ENCODE results near the gene CCSER2.

CCSER2 gene

DNA sequence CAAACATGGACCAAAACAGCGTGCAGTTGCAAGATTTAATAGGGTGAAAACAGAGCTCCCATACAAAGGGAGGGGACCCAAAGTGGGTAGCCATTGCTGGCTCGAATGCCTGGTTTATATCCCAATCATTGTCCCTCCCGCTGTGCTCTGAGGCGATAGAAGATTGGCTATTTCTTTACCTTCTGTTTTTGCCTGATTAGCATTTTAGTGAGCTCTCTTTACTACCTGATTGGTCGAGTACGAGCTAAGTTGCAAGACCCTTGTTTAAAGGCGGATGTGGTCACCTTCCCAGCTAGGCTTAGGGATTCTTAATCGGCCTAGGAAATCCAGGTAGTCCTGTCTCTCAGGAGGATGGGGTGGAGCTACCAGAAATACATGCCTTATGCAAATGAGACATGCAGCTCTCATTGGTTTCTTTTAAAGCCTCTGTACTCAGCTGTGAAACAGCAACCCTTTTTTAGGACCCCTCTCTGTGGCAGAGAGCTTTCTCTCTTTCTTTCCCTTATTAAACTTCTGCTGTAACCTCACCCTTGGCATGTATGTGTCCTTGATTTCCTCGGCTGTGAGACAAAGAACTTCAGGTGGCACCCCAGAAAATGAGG is 202.4 kb downstream of the CCSER2 start:
- TF ChIP-seq ZNF274 (IDR thresholded peaks at IDR 0.05; ENCODE audit: low read depth, low read length) = no peak
- H3K4me3 ChIP-seq (ENCODE audit: low read length) = no peak overlapping the region

DNA sequence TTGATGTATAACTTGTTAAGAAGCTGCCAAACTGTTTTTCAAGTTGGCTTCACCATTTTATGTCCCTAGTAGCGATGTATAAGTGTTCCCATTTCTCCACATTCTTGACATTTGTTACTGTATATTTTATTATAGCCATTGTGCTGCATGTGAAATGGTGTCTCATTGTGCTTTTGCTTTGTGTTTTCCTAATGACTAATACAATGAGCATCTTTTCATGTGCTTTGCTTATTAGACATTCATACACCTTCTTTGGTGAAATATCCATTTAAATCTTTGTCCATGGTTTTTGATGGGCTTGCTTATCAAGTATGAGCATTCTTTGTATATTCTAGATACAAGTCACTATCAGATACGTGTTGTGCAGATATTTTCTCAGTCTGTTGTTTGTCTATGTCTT is 203.0 kb downstream of the CCSER2 start:
- no peak overlapping the region for H3K4me3 ChIP-seq (ENCODE audit: low read length)
- TF ChIP-seq ZNF274 (IDR thresholded peaks at IDR 0.05; ENCODE audit: low read depth, low read length) = no peak

- H3K4me3 ChIP-seq (ENCODE audit: low read length) = no peak overlapping the region
- TF ChIP-seq ZNF274 (IDR thresholded peaks at IDR 0.05; ENCODE audit: low read depth, low read length) = no peak
These were observed 205.8 kb downstream of the CCSER2 start for GRCh38 chr10:84534168-84534567.

DNA sequence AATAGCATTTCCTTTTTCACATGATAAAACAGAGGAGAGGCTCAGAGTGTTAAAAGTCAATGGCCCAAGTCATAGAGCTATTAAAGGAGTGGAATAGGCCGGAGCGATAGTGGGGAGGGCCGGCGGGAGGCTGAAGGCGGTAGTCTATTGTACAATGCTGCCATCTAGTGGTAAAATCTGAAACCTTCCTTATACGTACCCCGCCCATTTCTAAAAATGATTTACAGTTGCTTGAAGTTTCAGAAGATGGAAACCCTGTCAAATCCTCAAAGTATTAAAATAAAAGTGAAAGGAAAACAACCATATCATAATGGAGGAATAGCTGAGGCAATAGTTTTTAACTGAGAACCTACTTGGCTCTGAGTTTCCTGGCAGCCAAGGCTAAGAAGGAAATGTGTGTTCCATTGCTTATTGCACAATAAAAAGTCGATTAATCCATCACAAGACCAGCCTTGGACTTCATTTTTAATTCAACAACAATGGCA is 209.1 kb downstream of the CCSER2 start:
- TF ChIP-seq ZNF274 (IDR thresholded peaks at IDR 0.05; ENCODE audit: low read depth, low read length) = no peak
- H3K4me3 ChIP-seq (ENCODE audit: low read length) = no peak overlapping the region

GRCh38 chr10:84538036-84538435 is 209.6 kb downstream of the CCSER2 start:
- no peak for TF ChIP-seq ZNF274 (IDR thresholded peaks at IDR 0.05; ENCODE audit: low read depth, low read length)

GRCh38 chr10:84539216-84539615 is 210.8 kb downstream of the CCSER2 start:
- no peak for TF ChIP-seq ZNF274 (IDR thresholded peaks at IDR 0.05; ENCODE audit: low read depth, low read length)
- no peak overlapping the region for H3K4me3 ChIP-seq (ENCODE audit: low read length)

More at GRCh38 chr10:84538036-84538435, 209.6 kb downstream of the CCSER2 start:
- H3K4me3 ChIP-seq (ENCODE audit: low read length) = no peak overlapping the region

GRCh38 chr10:84540022-84540616 is 211.7 kb downstream of the CCSER2 start:
- H3K4me3 ChIP-seq (ENCODE audit: low read length) = no peak overlapping the region
- no peak for TF ChIP-seq ZNF274 (IDR thresholded peaks at IDR 0.05; ENCODE audit: low read depth, low read length)

DNA sequence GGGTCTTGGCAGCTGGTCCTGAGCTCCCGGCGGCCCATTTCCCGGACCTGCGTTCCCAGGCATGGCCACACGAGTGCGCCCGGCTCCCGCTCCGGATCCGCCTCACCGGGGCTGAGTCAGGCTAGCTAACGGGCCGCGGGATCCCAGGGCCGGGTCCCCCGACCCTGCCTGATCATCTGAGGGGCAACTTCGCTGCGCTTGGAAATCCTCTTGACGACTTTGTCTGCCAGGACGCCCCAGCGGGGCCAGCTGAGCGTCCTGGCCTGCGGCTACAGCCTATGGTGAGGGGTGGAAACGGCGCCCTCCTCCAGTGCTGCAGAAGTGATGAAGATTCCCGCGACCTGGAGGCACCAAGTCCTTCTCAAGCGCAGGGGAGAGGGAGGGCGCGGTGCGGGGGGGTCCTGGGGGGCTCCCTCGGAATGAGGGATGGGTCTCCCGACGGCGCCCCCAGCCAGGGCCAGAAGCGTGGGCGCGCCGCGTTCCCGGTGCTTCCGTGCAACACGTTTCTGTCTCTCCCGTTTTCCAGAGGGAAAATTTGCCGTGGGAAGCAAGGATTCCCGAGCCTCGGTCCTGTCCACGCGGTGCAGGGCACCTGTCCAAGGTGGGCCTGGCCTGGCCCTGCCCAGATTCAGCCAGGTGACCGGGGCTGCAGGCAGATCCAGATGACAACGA is 212.4 kb downstream of the CCSER2 start:
- H3K4me3 ChIP-seq (ENCODE audit: low read length) = no peak overlapping the region
- no peak for TF ChIP-seq ZNF274 (IDR thresholded peaks at IDR 0.05; ENCODE audit: low read depth, low read length)

DNA sequence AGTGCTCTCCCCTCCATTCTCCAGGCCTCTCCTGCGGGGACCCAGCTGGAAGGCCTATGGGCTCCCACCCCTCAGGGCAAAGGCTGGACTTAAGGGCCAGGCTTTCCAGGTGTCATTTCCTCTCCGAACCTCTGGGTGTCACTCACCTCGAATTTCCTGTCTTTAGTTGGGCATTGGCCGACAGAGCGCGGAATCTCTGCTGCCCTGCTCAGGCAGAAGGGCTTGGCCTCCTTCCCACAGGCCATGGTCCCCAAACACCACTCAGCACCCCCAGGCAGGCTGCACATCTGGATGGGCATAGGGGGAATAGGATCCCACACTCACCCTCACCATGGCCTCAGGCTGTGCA is 212.9 kb downstream of the CCSER2 start:
- H3K4me3 ChIP-seq (ENCODE audit: low read length) = no peak overlapping the region
- no peak for TF ChIP-seq ZNF274 (IDR thresholded peaks at IDR 0.05; ENCODE audit: low read depth, low read length)

DNA sequence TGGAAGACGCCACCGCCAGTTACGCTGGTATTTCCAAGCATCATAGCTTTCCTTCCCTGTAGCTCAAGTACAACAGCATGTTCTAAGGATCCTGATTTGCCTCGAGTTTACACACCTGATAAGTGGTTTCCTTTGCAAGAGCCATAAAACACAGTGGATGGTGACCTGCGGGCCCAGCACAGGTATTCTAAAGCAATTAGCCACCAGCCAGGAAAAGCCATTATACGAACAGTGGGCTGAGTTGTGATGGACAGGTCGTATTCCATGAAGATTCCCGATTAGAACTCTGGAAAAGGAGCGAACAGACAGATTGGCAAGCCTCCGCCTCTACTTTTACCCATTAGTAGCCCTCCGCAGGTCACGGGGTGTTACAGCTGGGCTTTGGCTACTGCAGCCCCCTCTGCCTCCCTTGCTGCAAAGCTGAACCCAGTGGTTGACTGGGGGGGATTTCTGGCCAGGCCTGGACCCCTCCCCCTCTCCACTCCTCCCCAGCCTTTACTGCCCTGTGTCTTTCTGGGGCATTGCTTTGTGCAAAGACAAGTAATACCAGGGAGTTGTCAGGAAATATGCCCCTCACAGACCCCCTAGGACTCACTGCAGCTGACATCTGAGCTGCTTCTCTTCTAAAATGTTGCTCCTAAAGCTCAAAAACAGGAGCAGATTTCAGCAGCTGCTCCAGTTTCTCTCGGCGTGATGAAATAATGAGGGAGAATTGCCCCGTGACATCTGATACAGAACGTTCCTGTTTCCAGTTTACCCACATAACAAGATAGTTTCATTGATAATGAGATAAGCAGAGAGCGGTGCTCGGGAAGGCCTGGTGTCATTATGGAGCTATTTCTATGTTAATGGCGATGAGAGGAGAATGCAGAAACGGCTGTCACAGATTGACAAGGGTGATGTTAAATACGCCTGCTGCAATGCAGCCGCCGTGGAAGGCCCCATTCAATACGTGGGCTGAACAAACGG is 214.4 kb downstream of the CCSER2 start:
- TF ChIP-seq ZNF274 (IDR thresholded peaks at IDR 0.05; ENCODE audit: low read depth, low read length) = no peak
- H3K4me3 ChIP-seq (ENCODE audit: low read length) = no peak overlapping the region

DNA sequence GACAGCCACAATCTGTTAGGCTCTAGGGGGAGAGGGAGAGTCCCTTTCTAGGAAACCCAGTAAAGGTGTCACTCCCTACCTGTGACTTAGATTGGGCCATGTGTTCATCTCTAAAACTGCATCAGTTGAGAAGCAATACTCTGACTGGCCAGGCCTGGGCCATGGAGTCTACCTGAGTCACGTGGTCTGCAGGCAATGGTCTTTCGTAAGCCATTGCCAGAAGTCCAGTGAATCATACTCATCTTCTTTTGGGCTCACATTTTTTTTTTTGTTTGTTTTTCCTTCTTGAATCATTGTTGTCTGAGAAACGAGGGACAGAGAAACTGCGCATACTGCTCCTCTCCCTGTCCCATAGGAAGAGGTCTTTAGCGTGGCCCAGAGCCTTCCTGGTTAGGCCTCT is 215.6 kb downstream of the CCSER2 start:
- TF ChIP-seq ZNF274 (IDR thresholded peaks at IDR 0.05; ENCODE audit: low read depth, low read length) = no peak
- no peak overlapping the region for H3K4me3 ChIP-seq (ENCODE audit: low read length)

- TF ChIP-seq ZNF274 (IDR thresholded peaks at IDR 0.05; ENCODE audit: low read depth, low read length) = no peak
- no peak overlapping the region for H3K4me3 ChIP-seq (ENCODE audit: low read length)
These were observed 217.3 kb downstream of the CCSER2 start for GRCh38 chr10:84545651-84546050.

- H3K4me3 ChIP-seq (ENCODE audit: low read length) = no peak overlapping the region
- no peak for TF ChIP-seq ZNF274 (IDR thresholded peaks at IDR 0.05; ENCODE audit: low read depth, low read length)
These were observed 218.2 kb downstream of the CCSER2 start for GRCh38 chr10:84546609-84547008.

DNA sequence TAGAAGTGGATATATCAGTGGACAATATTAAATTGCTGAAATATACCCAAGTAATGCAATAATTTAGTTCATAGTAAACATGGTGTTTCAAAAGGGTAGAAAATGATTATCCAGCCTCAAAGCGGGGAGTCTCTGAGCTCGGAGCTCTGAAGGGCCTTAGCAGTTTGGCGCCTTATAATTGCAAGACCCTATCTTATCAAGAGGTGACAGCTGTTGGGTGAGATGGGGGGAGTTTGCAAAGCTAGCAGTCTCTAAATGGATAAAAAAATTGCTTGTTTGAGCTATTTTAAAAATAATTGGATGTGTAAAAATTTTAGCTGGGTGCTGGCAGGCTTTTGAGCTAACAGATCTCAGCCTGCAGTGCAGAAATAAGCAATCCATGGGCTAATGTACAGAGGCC is 219.2 kb downstream of the CCSER2 start:
- no peak for TF ChIP-seq ZNF274 (IDR thresholded peaks at IDR 0.05; ENCODE audit: low read depth, low read length)

More for the DNA sequence above, 219.2 kb downstream of the CCSER2 start:
- H3K4me3 ChIP-seq (ENCODE audit: low read length) = no peak overlapping the region

Data from GM08714 (cell line).